MM.1S (cell line): Measurements from ENCODE around the gene PDE2A.

Source experiments
- EZH2phosphoT487 ChIP-seq: fragments of 300-600 bp; sonication (generic); IDR thresholded peaks from 2 replicates; pipeline ENCODE4 v1.6.1; 2018; ENCODE audit warnings: antibody characterized with exemption, low read length
- TF ChIP-seq, protein P1 (sequence below): fragments of 300-600 bp; sonication (generic); IDR thresholded peaks from 2 replicates; pipeline ENCODE4 v1.5.1; 2016; ENCODE audit warnings: antibody characterized with exemption, low read length, mixed read lengths

DNA sequence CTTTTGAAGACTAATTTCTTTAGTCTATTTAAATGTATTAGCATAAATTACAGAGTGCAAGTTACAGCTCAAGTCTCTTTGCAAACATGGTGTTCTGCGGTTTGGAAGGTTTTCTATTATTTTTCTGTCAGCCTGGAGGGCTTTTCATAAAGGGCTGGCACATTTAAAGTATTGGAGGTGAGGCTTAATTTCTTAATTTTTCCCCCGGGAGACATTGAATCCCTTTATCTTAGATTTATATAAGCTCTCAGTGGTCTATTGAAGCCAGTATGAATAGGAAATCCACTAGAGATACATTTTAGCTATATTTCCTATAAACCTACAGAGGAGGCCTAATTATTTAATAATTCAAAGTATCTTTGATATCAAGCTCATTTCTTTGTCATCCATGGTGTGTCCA is 137.2 kb downstream of the PDE2A start:
- TF ChIP-seq, protein P1, sequence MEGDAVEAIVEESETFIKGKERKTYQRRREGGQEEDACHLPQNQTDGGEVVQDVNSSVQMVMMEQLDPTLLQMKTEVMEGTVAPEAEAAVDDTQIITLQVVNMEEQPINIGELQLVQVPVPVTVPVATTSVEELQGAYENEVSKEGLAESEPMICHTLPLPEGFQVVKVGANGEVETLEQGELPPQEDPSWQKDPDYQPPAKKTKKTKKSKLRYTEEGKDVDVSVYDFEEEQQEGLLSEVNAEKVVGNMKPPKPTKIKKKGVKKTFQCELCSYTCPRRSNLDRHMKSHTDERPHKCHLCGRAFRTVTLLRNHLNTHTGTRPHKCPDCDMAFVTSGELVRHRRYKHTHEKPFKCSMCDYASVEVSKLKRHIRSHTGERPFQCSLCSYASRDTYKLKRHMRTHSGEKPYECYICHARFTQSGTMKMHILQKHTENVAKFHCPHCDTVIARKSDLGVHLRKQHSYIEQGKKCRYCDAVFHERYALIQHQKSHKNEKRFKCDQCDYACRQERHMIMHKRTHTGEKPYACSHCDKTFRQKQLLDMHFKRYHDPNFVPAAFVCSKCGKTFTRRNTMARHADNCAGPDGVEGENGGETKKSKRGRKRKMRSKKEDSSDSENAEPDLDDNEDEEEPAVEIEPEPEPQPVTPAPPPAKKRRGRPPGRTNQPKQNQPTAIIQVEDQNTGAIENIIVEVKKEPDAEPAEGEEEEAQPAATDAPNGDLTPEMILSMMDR: no peak
- no peak for TF ChIP-seq EZH2phosphoT487
